SK-N-MC (cell line): ENCODE measurements around the gene ARID3C.
A peak's percentile ranks its signal among the peaks of the same experiment; 100 is the strongest.

Experiments
- DNase-seq: peaks from one replicate; pipeline ENCODE4 v3.0.0-alpha.2; 2011; ENCODE audit warnings: low read depth, low spot score
- H3K27ac ChIP-seq: fragments of 200-600 bp; sonication (generic); 2 replicates; pipeline ENCODE4 v1.5.1; 2016; ENCODE audit warnings: mixed run types
- H3K36me3 ChIP-seq: fragments of 200-600 bp; sonication (generic); 2 replicates; pipeline ENCODE4 v1.6.1; 2017; ENCODE audit warnings: antibody characterized with exemption, low read length, mixed read lengths; ENCODE audit not compliant: insufficient read depth
- H3K4me3 ChIP-seq: fragments of 200-600 bp; sonication (generic); 2 replicates; pipeline ENCODE4 v1.5.1; 2016
- H3K9ac ChIP-seq: fragments of 200-600 bp; sonication (generic); 2 replicates; pipeline ENCODE4 v1.8.0; 2017; ENCODE audit warnings: mixed run types, mixed read lengths; ENCODE audit not compliant: insufficient read length
- H3K9me3 ChIP-seq: fragments of 200-600 bp; sonication (generic); 2 replicates; pipeline ENCODE4 v1.6.1; 2017; ENCODE audit warnings: low read depth, mild to moderate bottlenecking, antibody characterized with exemption, low read length, moderate library complexity, mixed read lengths
- EZH2 ChIP-seq: fragments of 200-600 bp; sonication (generic); IDR thresholded peaks from one replicate; pipeline ENCODE4 v1.6.1; 2017; ENCODE audit warnings: antibody characterized with exemption
- FOXP2 ChIP-seq: optimal IDR thresholded peaks from 2 replicates; pipeline ENCODE3; 2011; ENCODE audit warnings: mild to moderate bottlenecking, moderate library complexity; ENCODE audit not compliant: insufficient read depth; ENCODE audit errors: extremely low read length, control extremely low read depth
- POLR2AphosphoS5 ChIP-seq: IDR thresholded peaks from 2 replicates; pipeline ENCODE4 v1.6.1; 2012; ENCODE audit warnings: mild to moderate bottlenecking, low read depth, low read length, borderline replicate concordance

Gene ARID3C

DNA sequence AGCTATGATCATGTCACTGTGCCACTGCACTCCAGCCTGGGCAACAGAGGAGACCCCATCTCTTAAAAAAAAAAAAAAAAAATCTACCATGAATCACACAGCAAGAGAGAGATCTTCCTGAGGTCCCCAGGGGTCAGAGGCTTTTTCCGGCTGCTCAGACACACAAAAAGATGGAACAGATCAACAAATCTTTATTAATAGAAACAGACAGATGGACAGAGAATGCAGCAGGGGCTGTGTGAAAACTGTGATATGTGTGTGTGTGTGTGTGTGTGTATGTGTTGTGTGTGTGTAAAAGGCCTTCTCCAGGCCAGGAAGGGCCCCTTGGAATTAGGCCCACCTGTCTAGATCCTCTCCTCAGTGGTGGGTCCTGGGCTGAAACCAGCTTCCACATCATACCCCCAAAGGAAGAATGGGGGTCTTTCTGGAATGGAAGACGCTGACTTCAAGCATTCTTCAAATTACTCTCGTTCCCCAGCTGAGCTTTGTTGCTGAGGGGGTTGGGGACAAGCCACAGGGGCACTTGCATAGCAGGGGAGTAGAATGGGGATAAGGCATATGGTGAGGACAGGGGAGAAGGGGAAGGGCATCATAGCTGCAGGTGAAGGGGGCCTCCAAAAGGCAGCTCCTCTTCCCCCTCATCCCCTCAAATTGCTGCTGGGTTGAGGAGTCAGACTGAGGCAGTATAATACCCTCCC, 5.8 kb upstream of the ARID3C start:
- H3K27ac ChIP-seq: no peak overlapping the region
- no peak overlapping the region for H3K4me3 ChIP-seq
- H3K36me3 ChIP-seq: peaks cover 13% of the 10 kb centered on the region; the same call in 1 of the 2 replicates
- no peak for DNase-seq
- H3K9me3 ChIP-seq: no peaks in the 10 kb centered on the region
- no peak overlapping the region for H3K9ac ChIP-seq
- TF ChIP-seq POLR2AphosphoS5 (peak; percentile 57; the same call in 1 of the 2 replicates), FOXP2 (no peak), EZH2 (no peak)

GRCh38 chr9:34633851-34634550, 5.1 kb upstream of the ARID3C start:
- Histone ChIP-seq H3K4me3 (no peak overlapping the region), H3K36me3 (peaks cover 13% of the 10 kb centered on the region; the same call in 1 of the 2 replicates), H3K9ac (no peak overlapping the region), H3K9me3 (no peaks in the 10 kb centered on the region), H3K27ac (no peak overlapping the region)
- TF ChIP-seq FOXP2 (no peak), EZH2 (no peak), POLR2AphosphoS5 (peak; percentile 68)
- no peak for DNase-seq

- Histone ChIP-seq H3K9me3 (no peaks in the 10 kb centered on the region), H3K27ac (no peak overlapping the region), H3K36me3 (peaks cover 13% of the 10 kb centered on the region; the same call in 1 of the 2 replicates), H3K4me3 (no peak overlapping the region), H3K9ac (no peak overlapping the region)
- TF ChIP-seq FOXP2: no peak
- no peak for TF ChIP-seq POLR2AphosphoS5
- no peak for TF ChIP-seq EZH2
- DNase-seq: no peak
Measured at GRCh38 chr9:34633166-34633565, 4.3 kb upstream of the ARID3C start.

GRCh38 chr9:34630402-34631154, 1.7 kb upstream of the ARID3C start:
- Histone ChIP-seq H3K4me3 (no peak overlapping the region), H3K9ac (no peak overlapping the region), H3K27ac (no peak overlapping the region), H3K9me3 (no peaks in the 10 kb centered on the region), H3K36me3 (peaks cover 8% of the 10 kb centered on the region; the same call in 1 of the 2 replicates)
- no peak for TF ChIP-seq FOXP2
- TF ChIP-seq EZH2: no peak
- no peak for TF ChIP-seq POLR2AphosphoS5
- no peak for DNase-seq

DNA sequence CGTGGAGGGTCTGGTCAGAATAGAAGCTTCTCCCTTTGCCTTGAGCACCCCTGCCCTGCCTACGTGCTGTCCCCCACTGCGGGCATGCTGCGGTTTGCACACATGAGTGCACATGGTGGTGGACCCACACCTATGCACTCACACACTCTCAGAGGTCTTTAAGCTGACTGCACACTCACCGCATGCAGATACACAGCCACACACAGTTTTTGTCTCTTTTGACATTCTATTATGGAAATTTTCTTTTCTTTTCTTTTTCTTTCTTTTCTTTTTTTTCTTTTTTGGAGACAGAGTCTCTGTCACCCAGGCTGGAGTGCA, 584 bp upstream of the ARID3C start:
- no peak for DNase-seq
- H3K4me3 ChIP-seq: no peak overlapping the region

DNA sequence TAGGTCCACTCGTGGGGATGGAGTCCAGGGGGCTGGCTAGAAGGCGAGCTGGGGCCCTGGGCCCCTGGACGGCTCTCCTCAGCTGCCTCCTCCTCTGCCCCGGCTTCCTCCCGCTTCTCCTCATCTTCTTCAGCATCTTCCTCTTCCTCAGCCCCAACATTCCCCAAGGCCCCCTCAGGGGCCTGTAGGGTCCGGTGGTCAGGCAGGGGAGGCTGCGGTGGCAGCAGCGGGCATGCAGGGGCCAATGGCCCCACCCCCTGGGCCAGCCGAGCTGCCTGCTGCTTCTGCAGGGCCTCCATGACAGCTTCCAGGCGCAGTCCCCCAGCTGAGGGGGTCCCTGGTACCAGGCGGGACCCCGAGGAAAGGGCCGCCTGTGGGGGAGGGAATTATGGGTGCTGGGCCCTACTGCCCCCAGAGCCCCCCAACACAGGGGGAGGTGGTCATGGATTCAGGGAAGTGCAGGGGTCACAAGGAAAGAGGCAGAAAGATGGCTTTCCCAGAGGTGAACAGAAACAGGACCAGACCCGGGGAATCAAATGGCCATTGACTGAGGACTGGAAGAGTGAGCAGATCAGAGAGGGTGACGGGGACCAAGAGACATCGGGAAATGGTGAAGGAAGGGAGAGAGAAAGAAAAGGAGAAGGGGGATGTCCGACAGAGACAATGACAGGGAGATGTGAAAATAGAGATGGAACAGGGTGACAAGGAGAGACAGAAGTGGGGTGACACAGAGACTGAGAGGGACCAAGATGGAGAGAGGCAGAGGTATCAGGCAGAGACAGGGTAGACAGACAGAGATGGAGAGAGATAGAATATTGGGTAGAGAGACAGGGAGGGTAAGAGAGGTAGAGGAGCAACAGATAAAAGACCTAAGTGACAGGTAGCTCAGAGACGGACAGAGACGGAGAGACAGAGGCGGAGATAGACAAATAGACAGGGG, 880 bp downstream of the ARID3C start:
- H3K9ac ChIP-seq: no peak overlapping the region
- H3K9me3 ChIP-seq: no peaks in the 10 kb centered on the region
- H3K4me3 ChIP-seq: 0 out of 2 replicates have a peak overlapping the region, but pooled peaks have one; percentile 18
- TF ChIP-seq EZH2: peak; percentile 81
- no peak for TF ChIP-seq POLR2AphosphoS5
- H3K36me3 ChIP-seq: no peaks in the 10 kb centered on the region
- H3K27ac ChIP-seq: no peak overlapping the region
- no peak for DNase-seq

More for the DNA sequence above, 584 bp upstream of the ARID3C start:
- Histone ChIP-seq H3K27ac (no peak overlapping the region), H3K9me3 (no peaks in the 10 kb centered on the region), H3K36me3 (no peaks in the 10 kb centered on the region), H3K9ac (no peak overlapping the region)
- TF ChIP-seq FOXP2: no peak
- TF ChIP-seq EZH2: no peak
- no peak for TF ChIP-seq POLR2AphosphoS5

GRCh38 chr9:34625186-34625486, 3.7 kb downstream of the ARID3C start:
- no peak overlapping the region for H3K27ac ChIP-seq
- no peak overlapping the region for H3K4me3 ChIP-seq
- H3K9me3 ChIP-seq: no peaks in the 10 kb centered on the region
- TF ChIP-seq EZH2 (no peak), FOXP2 (no peak), POLR2AphosphoS5 (no peak)
- DNase-seq: no peak
- H3K9ac ChIP-seq: no peak overlapping the region
- H3K36me3 ChIP-seq: no peaks in the 10 kb centered on the region
